ENCODE results near the gene MT1F.

GRCh38 chr16:56653218-56653617, 4.5 kb upstream of the MT1F start:
- TF ChIP-seq CTCF (IDR thresholded peaks at IDR 0.05) (no peak), POLR2AphosphoS5 (IDR thresholded peaks at IDR 0.05) (no peak), EP300 (IDR thresholded peaks at IDR 0.05) (no peak)

Data from gastroesophageal sphincter (tissue), 3 donors.